BE2C (cell line): ENCODE results near the gene DHRS13.

ENCODE experiments used
- DNase-seq: peaks from one replicate; pipeline ENCODE4 v3.0.0-alpha.2; 2020
- H3K27me3 ChIP-seq: fragments of 250-450 bp; sonication (Bioruptor Pico); 2 replicates; pipeline ENCODE4 v1.5.1; 2020; ENCODE audit warnings: mild to moderate bottlenecking
- H3K36me3 ChIP-seq: fragments of 250-450 bp; sonication (Bioruptor Pico); 2 replicates; pipeline ENCODE4 v1.5.1; 2020; ENCODE audit warnings: mild to moderate bottlenecking
- H3K4me1 ChIP-seq: fragments of 250-450 bp; sonication (Bioruptor Pico); 2 replicates; pipeline ENCODE4 v1.5.1; 2020
- H3K4me3 ChIP-seq: 2 replicates; pipeline ENCODE4 v1.5.1; 2011; ENCODE audit warnings: low read depth, low read length
- H3K9me3 ChIP-seq: fragments of 250-450 bp; sonication (Bioruptor Pico); 2 replicates; pipeline ENCODE4 v1.5.1; 2020
- TF ChIP-seq, protein P1 (sequence below): IDR thresholded peaks from 2 replicates; pipeline ENCODE4 v1.5.1; 2012; ENCODE audit warnings: mild to moderate bottlenecking, low read depth, low read length

The DHRS13 gene

DNA sequence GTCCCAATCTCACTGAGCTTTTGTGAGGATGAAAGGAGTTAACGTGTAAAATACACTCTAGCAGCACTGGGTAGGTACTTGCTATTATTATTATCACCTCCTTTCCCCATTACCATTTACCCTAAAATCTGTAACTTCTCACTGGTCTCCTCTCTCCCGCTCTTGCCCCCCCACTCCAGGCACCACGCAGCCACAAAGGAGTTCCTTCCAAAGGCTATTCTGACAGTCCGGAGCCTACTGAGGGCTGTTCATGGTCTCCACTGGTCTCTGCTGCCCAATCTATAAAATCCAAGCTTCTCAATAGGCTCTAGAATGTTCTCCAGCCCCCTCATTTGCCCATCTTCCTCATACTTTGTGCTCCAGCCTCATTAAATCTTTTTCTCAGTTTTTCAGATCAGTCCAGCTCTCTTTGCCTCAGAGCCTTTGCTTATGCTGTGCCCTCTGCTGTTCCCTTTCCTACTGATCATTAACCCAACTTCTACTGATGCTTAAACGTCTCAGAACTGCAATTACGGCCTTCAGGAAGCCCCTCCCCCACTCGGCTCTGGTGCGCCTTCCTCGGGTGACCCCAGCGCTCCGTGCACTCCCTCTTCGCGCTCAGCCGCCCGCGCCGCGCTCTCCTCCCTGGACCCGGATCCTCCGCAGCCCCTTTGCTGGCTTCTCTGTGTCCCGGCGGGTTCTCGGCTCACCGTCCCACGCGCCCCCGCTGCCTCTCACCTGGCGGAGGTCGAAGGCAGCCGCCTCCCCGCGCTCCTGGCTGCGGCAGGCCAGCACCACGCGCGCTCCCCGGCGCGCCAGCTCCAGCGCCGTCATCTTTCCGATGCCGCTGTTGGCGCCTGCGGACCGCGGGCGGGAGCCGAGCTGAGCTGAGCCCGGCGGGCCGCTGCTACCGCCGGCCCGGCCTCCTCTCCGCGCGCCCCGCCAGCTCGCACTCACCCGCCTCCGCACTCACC lies 737 bp downstream of the DHRS13 start:
- Histone ChIP-seq H3K9me3 (no peaks in the 10 kb centered on the region), H3K4me3 (peak overlapping the region; percentile 66), H3K27me3 (no peaks in the 10 kb centered on the region), H3K4me1 (no peaks in the 10 kb centered on the region), H3K36me3 (peaks cover 4% of the 10 kb centered on the region; the same call in 1 of the 2 replicates)
- peak; percentile 38 for DNase-seq
- TF ChIP-seq, protein P1, sequence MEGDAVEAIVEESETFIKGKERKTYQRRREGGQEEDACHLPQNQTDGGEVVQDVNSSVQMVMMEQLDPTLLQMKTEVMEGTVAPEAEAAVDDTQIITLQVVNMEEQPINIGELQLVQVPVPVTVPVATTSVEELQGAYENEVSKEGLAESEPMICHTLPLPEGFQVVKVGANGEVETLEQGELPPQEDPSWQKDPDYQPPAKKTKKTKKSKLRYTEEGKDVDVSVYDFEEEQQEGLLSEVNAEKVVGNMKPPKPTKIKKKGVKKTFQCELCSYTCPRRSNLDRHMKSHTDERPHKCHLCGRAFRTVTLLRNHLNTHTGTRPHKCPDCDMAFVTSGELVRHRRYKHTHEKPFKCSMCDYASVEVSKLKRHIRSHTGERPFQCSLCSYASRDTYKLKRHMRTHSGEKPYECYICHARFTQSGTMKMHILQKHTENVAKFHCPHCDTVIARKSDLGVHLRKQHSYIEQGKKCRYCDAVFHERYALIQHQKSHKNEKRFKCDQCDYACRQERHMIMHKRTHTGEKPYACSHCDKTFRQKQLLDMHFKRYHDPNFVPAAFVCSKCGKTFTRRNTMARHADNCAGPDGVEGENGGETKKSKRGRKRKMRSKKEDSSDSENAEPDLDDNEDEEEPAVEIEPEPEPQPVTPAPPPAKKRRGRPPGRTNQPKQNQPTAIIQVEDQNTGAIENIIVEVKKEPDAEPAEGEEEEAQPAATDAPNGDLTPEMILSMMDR = no peak

DNA sequence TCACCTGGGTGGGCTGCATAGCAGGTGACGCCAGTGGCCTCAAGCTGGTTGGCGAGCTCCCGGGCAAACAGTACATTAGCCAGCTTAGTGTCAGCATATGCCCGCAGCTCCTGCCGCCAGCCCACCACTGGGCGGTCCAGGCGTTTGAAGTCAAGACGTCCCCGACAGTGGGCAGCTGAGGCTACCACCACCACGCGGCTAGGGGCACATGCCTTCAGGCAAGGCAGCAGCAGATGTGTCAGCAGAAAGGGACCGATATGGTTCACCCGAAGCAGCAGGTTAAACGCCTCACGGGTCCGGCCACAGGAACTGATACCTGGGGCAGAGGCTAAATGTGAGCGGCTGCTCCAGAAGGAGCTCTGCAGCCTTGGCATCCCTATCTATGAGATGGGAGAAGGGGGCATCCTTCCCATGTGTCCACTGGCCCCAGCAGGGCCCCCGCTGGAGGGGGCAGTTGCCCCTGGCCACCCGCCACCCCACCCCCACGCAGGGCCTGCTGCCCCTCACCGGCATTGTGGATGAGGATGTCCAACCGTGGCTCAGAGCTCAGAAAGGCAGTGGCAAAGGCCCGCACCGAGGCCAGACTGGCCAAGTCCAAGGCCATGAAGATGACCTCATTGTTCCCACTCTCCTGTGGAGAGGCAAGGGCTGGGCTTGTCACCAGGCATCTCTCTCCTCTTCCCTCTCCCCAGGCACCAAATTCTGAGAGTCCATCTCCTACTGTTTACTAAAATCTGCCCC lies 1.7 kb downstream of the DHRS13 start:
- no peak for DNase-seq
- no peaks in the 10 kb centered on the region for H3K27me3 ChIP-seq
- H3K4me1 ChIP-seq = no peaks in the 10 kb centered on the region; the same call in 1 of the 2 replicates
- H3K9me3 ChIP-seq = no peaks in the 10 kb centered on the region
- H3K36me3 ChIP-seq = no peaks in the 10 kb centered on the region; the same call in 1 of the 2 replicates
- no peak overlapping the region for H3K4me3 ChIP-seq
- TF ChIP-seq, protein P1 = no peak

DNA sequence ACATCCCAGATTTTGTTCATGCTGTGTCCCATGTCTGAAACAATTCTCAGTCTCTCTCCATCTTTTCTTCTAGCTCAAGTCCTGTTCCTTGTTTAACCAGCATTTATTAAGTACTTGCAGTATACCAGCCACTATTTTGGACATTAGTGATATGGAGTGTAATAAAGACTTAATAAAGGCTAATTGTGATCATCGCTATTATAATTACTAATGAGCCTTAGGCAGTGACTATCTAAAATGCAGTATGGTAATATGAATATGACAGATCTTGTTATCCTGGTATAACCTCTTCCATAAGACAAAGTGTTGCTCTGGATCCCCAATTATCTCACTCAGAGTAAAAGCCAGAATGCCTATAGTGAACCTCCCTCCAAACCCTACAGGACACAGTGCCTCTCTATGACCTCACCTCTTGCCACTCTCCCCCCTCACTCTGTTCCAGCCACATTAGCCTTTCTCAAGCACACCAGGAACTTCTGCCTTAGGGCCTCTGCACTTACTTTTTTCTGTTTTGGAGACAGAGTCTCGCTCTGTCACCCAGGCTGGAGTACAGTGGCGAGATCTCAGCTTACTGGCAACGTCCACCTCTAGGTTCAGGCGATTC lies 3.6 kb downstream of the DHRS13 start:
- Histone ChIP-seq H3K36me3 (no peaks in the 10 kb centered on the region), H3K4me3 (no peak overlapping the region), H3K4me1 (no peaks in the 10 kb centered on the region; the same call in 1 of the 2 replicates), H3K27me3 (no peaks in the 10 kb centered on the region), H3K9me3 (no peaks in the 10 kb centered on the region)
- TF ChIP-seq, protein P1 = no peak
- no peak for DNase-seq

DNA sequence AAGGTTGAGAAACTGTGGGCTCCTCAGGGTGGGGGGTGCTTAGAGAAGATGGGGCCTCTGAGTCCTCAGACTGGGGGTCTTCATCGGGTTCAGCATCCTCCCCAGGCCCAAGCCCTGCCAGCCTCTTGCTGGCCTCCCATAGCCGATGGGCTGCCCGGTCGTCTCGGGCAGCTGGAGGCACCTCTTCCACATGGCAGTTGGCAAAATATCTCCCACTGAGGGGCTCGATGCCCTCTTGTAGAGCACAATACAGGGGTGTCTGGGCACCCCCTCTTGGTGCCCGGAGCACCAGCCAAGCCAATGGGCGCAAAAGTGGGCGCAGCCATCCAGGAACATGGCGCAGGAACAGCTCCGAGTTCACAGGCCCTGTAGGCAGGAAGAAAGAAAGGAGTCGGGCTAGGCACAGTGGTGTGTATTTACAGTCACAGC lies 4.3 kb downstream of the DHRS13 start:
- Histone ChIP-seq H3K27me3 (no peaks in the 10 kb centered on the region), H3K9me3 (no peaks in the 10 kb centered on the region), H3K36me3 (no peaks in the 10 kb centered on the region), H3K4me1 (no peaks in the 10 kb centered on the region; the same call in 1 of the 2 replicates), H3K4me3 (no peak overlapping the region)
- DNase-seq = no peak
- TF ChIP-seq, protein P1 = no peak

DNA sequence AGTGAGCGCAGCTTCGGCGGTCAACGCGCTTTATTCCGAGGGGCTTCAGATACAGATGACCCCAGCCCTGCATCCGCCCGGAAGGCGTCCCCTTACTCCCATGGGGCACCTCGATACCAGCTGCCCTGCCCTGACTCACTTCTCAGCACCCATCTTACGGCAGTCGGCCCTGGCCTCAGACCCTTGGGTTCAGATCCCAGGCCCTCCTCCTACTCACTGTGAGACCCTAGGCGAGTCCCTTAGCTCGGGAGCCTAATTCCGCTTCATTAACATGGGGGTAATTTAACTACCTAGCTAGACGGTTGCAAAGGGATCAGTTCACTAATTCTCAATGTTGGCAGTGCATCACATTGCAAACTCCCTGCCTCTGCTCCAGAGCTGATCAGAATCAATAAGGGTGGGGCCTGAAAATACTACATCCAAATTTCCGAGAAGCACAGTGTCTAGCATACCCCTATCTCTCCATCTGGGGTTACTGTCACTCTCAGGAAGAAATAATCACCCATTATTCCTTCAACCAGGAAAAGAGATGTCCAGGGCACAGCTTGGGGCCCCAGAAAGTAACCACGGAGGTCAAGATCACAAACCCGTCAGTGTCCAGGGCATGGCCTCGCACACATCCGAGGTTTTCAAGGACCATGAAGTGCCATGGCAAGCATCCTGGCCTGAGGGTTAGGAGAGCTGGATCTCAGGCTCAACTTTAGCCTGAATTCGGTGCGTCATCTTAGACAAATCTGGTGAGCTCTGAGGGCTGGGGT lies 4.9 kb downstream of the DHRS13 start:
- Histone ChIP-seq H3K4me1 (no peaks in the 10 kb centered on the region; the same call in 1 of the 2 replicates), H3K9me3 (no peaks in the 10 kb centered on the region), H3K36me3 (no peaks in the 10 kb centered on the region), H3K27me3 (no peaks in the 10 kb centered on the region), H3K4me3 (peak overlapping the region; percentile 77)
- DNase-seq = no peak
- TF ChIP-seq, protein P1 = no peak
